Large intestine (tissue), 12 donors: ENCODE measurements around the gene SLIT2. TPM values are rescaled to one million over a fixed set of nuclear protein-coding genes. Genes with fewer than 3 reads are reported as not detected.

Source experiments
- DNase-seq, 2 donors: peaks; one replicate each; pipeline versions ENCODE4 v3.0.0 to v3.0.0-alpha.2; 2013
- H3K27ac ChIP-seq: one replicate; pipeline ENCODE4 v1.5.1; 2013; ENCODE audit warnings: low read length
- H3K27me3 ChIP-seq: 2 replicates; pipeline ENCODE4 v1.6.1; 2013; ENCODE audit warnings: low read length; ENCODE audit not compliant: control insufficient read depth, insufficient read depth
- H3K36me3 ChIP-seq: 2 replicates; pipeline ENCODE4 v1.6.1; 2013; ENCODE audit warnings: low read length; ENCODE audit not compliant: control insufficient read depth, insufficient read depth
- H3K4me1 ChIP-seq: one replicate; pipeline ENCODE4 v1.6.1; 2013; ENCODE audit warnings: low read length; ENCODE audit not compliant: control insufficient read depth, insufficient read depth
- H3K4me3 ChIP-seq: one replicate; pipeline ENCODE4 v1.5.1; 2013; ENCODE audit warnings: low read length
- H3K9me3 ChIP-seq: one replicate; pipeline ENCODE4 v1.6.1; 2013; ENCODE audit warnings: mild to moderate bottlenecking, low read depth, low read length, moderate library complexity; ENCODE audit not compliant: control insufficient read depth
- WGBS: methylation state at CpG from one replicate; pipeline ENCODE4 v1.1.5; 2013; ENCODE audit warnings: low lambda C conversion rate; ENCODE audit not compliant: insufficient coverage; 5-methylcytosine and 5-hydroxymethylcytosine counted together
- long read RNA-seq, 11 donors: transcript quantifications; one replicate each; lab custom pipeline, GENCODE V29; 2026
- polyA plus RNA-seq: library from polyadenylated mRNA; unstranded; fragments of 120-200 nt; gene quantifications from one replicate; pipeline ENCODE4 v1.2.1, GENCODE V29; 2013

Gene SLIT2, protein sequence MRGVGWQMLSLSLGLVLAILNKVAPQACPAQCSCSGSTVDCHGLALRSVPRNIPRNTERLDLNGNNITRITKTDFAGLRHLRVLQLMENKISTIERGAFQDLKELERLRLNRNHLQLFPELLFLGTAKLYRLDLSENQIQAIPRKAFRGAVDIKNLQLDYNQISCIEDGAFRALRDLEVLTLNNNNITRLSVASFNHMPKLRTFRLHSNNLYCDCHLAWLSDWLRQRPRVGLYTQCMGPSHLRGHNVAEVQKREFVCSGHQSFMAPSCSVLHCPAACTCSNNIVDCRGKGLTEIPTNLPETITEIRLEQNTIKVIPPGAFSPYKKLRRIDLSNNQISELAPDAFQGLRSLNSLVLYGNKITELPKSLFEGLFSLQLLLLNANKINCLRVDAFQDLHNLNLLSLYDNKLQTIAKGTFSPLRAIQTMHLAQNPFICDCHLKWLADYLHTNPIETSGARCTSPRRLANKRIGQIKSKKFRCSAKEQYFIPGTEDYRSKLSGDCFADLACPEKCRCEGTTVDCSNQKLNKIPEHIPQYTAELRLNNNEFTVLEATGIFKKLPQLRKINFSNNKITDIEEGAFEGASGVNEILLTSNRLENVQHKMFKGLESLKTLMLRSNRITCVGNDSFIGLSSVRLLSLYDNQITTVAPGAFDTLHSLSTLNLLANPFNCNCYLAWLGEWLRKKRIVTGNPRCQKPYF (N-terminal part only)
- polyA plus RNA-seq, result 9.4 TPM
- long read RNA-seq, donor 1, partial matches to known transcripts, result 0 of 1 reads
- long read RNA-seq, donor 1, other reads (novel, unspliced or antisense), result 0 of 1 reads
- long read RNA-seq, donor 2, result 0 reads
- long read RNA-seq, donor 3, result 0 reads
- long read RNA-seq, donor 4, result 0 reads
- long read RNA-seq, donor 5, result 0 reads
- long read RNA-seq, donor 6, full-length matches to known transcripts, result 1 of 9 reads
- long read RNA-seq, donor 6, partial matches to known transcripts, result 8 of 9 reads
- long read RNA-seq, donor 6, other reads (novel, unspliced or antisense), result 0 of 9 reads
- long read RNA-seq, donor 7, result 0 reads
- long read RNA-seq, donor 8, partial matches to known transcripts, result 28 of 28 reads
- long read RNA-seq, donor 8, other reads (novel, unspliced or antisense), result 0 of 28 reads
- long read RNA-seq, donor 9, result 0 reads
- long read RNA-seq, donor 10, partial matches to known transcripts, result 5 of 5 reads
- long read RNA-seq, donor 10, other reads (novel, unspliced or antisense), result 0 of 5 reads
- long read RNA-seq, donor 11, partial matches to known transcripts, result 0 of 1 reads
- long read RNA-seq, donor 11, other reads (novel, unspliced or antisense), result 0 of 1 reads

DNA sequence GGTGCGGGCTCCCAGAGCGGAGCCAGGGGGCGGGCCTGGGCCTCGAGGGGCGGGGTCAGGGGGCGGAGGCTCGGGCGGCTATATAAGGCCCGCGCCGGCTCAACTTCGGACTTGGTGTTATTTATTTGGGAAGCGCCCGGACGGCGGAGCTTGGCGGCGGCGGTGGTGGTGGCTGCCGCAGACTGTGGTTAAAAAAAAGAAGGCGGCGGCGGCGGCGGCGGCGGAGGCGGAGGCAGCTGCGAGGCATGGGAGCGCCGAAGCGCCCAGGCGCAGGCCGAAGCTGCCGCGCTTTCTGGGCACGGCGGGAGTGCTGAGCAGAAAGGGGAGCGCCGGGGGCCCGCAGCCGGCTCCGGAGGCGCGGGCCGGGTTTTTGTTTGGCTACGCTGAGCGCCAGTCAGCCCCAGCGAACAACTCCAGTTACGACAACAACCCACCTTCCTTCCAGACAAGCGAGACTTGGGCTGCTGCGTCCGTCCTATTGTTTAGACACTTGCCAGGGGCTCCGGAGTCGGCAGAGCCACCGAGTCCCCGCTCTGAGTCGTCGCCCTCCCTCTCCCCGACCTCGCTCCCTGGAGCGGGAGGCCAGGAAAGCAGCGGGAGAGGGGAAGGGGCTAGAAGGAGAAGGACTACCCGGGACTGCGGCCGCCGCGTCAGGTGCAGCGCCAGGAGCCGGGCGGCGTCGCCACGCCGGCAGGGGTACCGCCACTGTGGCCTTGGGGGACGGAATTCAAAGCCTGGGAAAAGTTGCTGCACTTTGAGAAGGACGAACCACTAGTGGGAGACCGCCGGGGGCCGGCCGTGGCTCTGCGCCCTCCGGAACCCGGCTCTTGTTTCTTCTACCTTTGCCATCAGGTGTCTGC is at the start of gene SLIT2:
TSS of gene SLIT2 (plus strand) at position 110 of the 860 bp plus-strand sequence. CDS start 1,911 bp downstream, outside the sequence.
- Histone ChIP-seq H3K36me3 (no peaks in the 10 kb centered on the region), H3K27ac (no peak within 1 kb of the TSS), H3K4me1 (peaks cover 21% of the 10 kb centered on the region), H3K27me3 (peaks cover 45% of the 10 kb centered on the region), H3K4me3 (peak within 1 kb of the TSS; percentile 60), H3K9me3 (peaks cover 5% of the 10 kb centered on the region)
- no CpG with 5 or more reads among the region's 85 CpGs for WGBS
- DNase-seq, result peak; percentile 57 to 79

DNA sequence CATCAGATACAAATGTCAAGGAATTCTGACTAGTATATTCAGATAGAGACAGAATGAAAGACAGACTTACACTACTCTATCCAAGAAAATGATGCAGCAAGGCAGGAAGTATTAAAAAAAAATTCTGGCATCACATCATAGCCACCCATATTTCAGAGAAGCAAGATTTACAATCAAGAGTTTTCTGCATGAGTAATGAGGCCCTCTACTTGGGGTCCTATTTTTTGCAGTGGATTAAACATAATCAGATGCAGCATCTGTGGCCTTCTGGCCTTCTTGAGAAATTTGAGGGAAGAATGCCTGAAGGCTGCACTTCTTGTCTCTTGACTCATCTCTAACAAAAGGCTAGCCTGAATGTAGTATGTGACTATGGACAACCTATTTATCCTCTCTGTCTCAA is 48.2 kb upstream of the SLIT2 start:
- DNase-seq, result no peak
- no peaks in the 10 kb centered on the region for H3K27me3 ChIP-seq
- H3K4me3 ChIP-seq, result no peak overlapping the region
- no peaks in the 10 kb centered on the region for H3K36me3 ChIP-seq
- H3K4me1 ChIP-seq, result no peaks in the 10 kb centered on the region
- no peaks in the 10 kb centered on the region for H3K9me3 ChIP-seq
- H3K27ac ChIP-seq, result no peak overlapping the region

DNA sequence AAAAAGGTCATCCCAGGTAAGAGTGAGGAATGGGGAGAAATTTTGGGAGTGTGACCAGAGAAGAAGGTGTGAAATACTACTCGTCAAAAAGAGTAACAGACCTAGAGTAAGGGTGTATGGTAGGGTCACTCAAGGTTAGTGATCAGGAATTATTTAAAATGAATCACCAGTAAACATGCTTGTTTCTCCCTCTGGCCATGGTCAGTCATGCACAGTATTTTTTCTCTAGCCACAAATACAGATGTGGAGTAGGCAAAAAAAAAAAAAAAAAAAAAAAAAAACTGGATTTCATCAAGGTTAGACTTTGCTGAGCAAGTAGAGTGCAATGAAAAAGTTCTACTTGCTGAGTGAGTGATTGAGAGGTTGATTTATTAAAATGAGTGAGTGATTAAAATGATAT is 34.2 kb upstream of the SLIT2 start:
- no peaks in the 10 kb centered on the region for H3K27me3 ChIP-seq
- H3K27ac ChIP-seq, result no peak overlapping the region
- H3K4me1 ChIP-seq, result no peaks in the 10 kb centered on the region
- no peaks in the 10 kb centered on the region for H3K36me3 ChIP-seq
- no peaks in the 10 kb centered on the region for H3K9me3 ChIP-seq
- WGBS, result 83% methylated on average over 1 of the region's 1 CpG
- DNase-seq, result no peak
- no peak overlapping the region for H3K4me3 ChIP-seq

DNA sequence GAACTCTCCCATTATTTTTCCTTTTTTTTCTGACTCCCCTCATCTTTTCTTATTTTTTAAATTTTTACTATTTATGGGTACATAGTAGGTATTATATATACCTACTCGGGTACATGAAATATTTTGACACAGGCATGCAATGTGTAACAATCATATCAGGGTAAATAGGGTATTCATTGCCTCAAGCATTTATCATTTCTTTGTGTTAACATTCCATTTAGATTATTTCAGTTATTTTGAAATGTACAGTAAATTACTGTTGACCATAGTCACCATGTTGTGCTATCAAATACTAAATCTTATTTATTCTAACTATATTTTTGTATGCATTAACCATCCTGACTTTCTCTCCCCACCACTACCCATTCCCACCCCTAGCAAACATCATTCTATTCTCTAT is 33.8 kb upstream of the SLIT2 start:
- Histone ChIP-seq H3K9me3 (no peaks in the 10 kb centered on the region), H3K27ac (no peak overlapping the region), H3K27me3 (no peaks in the 10 kb centered on the region), H3K4me3 (no peak overlapping the region), H3K36me3 (no peaks in the 10 kb centered on the region), H3K4me1 (no peaks in the 10 kb centered on the region)
- WGBS, result 86% methylated on average over 1 of the region's 1 CpG
- no peak for DNase-seq

DNA sequence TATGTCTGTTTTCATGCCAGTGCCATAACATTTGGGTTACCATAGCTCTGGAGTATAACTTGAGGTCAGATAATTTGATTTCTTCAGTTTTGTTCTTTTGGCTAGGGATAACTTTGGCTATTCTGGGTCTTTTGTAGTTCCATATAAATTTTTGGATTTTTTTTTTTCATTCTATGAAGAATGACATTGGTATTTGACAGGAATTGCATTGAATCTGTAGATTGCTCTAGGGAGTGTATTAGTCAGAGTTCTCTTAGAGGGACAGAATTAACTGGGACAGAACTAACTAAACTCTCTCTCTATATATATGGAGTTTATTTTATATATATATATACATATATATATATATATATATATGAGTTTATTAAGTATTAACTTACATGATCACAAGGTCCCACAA is 32.2 kb upstream of the SLIT2 start:
- Histone ChIP-seq H3K4me1 (no peaks in the 10 kb centered on the region), H3K27ac (no peak overlapping the region), H3K9me3 (no peaks in the 10 kb centered on the region), H3K27me3 (no peaks in the 10 kb centered on the region), H3K36me3 (no peaks in the 10 kb centered on the region), H3K4me3 (no peak overlapping the region)
- no peak for DNase-seq

DNA sequence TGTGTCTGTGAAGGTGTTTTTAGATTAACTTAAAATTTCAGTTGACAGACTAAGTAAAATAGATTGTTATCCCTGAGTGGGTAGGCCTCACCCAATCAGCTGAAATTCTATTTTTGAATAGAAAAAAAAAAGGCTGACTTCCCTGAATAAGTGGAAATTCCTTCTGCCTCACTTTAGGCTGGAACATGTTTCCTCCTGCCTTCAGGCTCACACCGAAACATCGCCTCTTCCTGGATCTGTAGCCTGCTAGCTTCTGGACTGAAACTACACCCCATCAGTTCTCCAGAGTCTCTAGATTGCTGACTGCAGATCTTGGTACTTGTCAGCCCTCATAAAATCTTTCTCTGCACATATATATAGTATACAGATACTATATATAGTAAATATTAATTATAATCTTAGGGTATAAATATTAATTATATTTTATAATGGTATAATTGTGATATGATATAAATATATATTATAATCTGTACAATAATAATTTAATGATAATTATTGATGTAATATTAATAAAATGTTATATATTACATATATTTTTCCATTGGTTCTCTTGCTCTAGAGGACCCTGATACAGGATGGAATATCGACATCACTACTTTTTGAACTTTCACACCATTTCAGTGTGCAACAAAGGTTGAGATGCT is 13.7 kb upstream of the SLIT2 start:
- Histone ChIP-seq H3K4me3 (no peak overlapping the region), H3K4me1 (no peaks in the 10 kb centered on the region), H3K27me3 (no peaks in the 10 kb centered on the region), H3K36me3 (no peaks in the 10 kb centered on the region), H3K9me3 (no peaks in the 10 kb centered on the region), H3K27ac (no peak overlapping the region)
- 83% methylated on average over 1 of the region's 3 CpGs for WGBS
- no peak for DNase-seq

DNA sequence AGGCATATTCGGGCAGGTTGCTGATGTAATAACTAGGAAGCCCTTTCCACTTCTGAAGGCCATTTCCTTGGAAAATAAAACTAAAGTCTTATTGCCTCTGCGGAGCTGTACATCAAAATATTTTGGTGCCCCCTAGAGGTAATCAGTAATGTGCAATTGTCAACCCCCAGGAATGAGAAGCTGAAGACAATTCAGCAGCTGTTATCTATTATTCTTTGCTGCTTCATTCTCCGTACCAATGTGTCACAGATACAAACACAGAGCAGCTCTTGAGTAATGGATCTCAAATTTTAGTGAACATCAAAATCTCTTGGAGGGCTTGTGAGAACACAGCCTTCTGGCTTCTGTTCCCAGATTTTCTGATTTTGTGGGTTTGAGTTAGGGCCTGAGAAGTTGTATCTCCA is 3.5 kb upstream of the SLIT2 start:
- peaks cover 17% of the 10 kb centered on the region for H3K27me3 ChIP-seq
- H3K36me3 ChIP-seq, result no peaks in the 10 kb centered on the region
- H3K4me1 ChIP-seq, result peaks cover 6% of the 10 kb centered on the region
- H3K27ac ChIP-seq, result no peak overlapping the region
- H3K4me3 ChIP-seq, result no peak overlapping the region
- WGBS, result 0% methylated on average over 1 of the region's 3 CpGs
- DNase-seq, result peak; percentile 4 to 21
- H3K9me3 ChIP-seq, result no peaks in the 10 kb centered on the region

DNA sequence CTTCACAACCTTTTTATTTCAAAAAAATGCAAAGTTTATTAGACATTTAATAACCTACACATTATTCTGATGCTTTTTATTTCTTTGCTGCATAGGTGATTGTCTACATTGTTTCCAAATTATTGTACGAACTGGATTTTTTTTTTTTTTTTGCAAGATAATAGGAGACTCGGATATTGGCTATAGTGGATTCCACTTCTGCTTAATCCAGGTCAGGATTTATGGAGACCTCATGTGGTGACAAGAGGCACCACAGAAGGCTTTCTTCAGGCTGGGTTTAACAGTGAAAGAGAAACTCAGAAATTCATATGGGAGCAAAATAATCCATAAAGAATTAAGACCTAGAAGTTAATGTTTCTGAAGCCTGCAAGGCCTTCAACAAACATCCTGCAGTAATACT is 2.4 kb upstream of the SLIT2 start:
- Histone ChIP-seq H3K4me1 (peaks cover 17% of the 10 kb centered on the region), H3K36me3 (no peaks in the 10 kb centered on the region), H3K9me3 (no peaks in the 10 kb centered on the region), H3K4me3 (no peak overlapping the region), H3K27me3 (peaks cover 29% of the 10 kb centered on the region), H3K27ac (no peak overlapping the region)
- WGBS, result 40% methylated on average over 1 of the region's 2 CpGs
- peak in 1 of 2 donors; percentile 16 for DNase-seq

DNA sequence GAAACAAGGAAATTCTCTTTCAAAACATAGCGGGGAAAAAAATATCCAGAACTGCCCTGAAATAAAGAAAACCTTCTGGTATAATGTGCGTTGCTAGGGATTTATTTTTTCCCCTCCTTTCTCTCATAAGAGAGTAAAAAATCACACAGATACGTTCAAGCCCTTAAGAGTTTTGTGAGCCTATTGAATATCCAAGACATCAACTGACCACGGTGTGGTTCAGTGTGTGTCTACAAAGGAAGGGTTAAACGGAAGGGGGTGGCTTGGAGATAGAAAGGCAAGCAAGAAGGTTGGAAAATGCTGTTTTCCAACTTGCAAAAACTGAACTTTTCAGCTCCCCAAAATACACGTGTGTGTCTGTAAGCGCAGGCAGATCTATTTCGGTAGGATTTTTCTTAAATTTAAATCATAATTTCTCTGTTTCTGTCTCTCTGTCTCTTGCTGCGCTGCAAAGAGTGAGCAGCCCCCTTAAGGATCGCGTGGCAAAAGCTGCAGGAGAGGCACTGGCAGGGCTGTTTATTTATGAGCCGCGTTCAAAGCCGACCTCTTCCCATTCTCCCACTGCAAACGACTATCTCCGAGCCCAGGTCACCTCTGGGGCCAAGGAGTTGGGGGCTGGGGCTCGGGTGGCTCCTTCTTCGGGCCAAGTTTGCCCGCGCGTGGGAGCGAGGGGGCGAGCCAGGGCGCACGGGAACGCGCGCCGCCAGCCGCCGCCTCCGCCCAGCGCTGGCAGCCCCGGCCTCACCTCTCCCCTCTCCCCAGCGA is 492 bp upstream of the SLIT2 start:
- Histone ChIP-seq H3K9me3 (peaks cover 5% of the 10 kb centered on the region), H3K36me3 (no peaks in the 10 kb centered on the region), H3K4me3 (peak overlapping the region; percentile 52), H3K4me1 (peaks cover 21% of the 10 kb centered on the region), H3K27me3 (peaks cover 45% of the 10 kb centered on the region), H3K27ac (no peak overlapping the region)
- DNase-seq, result no peak
- 80% methylated on average over 1 of the region's 35 CpGs for WGBS
